ENCODE measurements around the gene SH3PXD2B. TPM values are rescaled to one million over a fixed set of nuclear protein-coding genes. Genes with fewer than 3 reads are reported as not detected.
A peak's percentile ranks its signal among the peaks of the same experiment; 100 is the strongest.
"Not testable (repeated sequence)": the region's sequence is repeated elsewhere in the genome, so short reads cannot be mapped to it uniquely, and the experiment has no call there.

The SH3PXD2B gene
- polyA plus RNA-seq, 1 donor: 27.8 TPM

DNA sequence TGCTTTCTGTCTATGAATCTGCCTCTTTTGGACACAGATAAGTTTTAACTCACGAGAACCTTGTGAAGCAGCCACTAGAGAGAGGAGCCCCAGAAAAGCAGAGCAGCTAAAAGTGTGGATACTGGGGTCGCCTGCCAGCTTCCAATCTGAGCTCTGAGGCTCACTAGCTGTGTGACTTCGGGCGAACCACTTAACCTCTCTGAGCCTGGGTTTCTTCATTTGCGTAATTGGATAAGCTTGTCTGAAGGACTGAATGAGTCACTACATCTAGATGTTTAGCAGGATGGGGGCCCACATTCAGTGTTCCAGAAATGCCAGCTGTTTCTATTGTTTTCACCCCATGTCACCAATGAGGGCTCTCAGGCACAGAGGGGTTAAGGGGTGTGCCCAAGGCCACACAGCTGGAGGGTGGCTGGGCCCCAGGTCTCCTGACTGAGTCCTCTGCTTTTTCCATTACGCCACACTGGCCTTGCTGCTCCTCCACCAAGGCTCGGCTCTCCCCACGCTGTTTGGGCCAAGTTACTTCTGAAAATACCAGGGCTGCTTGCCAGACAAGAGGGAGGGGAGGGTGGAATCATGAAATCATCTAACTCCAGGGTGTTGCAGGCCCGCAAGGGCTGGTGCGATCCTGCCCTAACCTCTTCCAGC is 36.2 kb downstream of the SH3PXD2B start:
- peak; percentile 97 for DNase-seq (ENCODE audit: low read depth)

GRCh38 chr5:172417130-172417841 is 37.0 kb downstream of the SH3PXD2B start:
- DNase-seq (ENCODE audit: low read depth): no peak

DNA sequence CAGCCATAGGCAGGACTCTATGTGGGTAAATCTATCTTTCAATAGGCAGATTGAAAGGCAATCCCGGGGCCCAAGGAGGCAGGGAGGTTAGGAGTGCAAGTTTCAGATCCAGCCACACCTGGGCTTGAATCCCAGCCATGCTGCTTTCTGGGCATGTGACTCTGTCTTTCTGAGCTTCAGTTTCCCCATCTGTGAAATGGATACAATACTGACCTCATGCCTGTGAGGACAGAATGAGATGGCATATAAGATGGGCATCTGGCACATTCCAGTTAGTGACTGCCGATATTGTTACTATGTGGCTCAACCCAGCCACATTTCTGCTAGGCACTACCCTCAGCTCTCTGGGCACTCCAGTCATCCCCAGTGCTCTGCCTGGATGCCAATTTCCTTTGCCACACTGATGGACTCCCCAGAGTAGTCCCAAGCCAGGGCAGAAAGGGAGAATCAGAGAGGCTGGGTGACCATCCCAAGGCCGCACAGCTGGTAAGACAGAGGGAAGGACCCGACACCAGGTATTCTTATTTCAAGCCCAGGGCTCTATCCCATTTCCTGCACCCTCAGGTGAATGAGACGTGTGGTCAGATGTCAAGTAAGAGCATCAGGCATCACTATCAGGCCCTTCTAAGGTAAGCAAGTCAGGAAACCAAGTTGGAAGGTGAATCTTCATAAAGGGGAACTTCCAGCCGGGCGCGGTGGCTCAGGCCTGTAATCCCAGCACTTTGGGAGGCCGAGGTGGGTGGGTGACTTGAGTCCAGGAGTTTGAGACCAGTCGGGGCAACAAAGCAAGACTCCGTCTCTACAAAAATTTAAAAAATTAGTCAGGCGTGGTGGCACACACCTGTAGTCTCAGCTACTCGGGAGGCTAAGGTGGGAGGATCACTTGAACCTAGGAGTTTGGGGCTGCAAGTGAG is 38.7 kb downstream of the SH3PXD2B start:
- DNase-seq (ENCODE audit: low read depth): no peak

- DNase-seq (ENCODE audit: low read depth): no peak
Observed at GRCh38 chr5:172414531-172415361, 39.6 kb downstream of the SH3PXD2B start.

GRCh38 chr5:172413601-172414171 is 40.6 kb downstream of the SH3PXD2B start:
- DNase-seq (ENCODE audit: low read depth): no peak

- DNase-seq (ENCODE audit: low read depth): peak; percentile 92
Observed at GRCh38 chr5:172412724-172413286, 41.5 kb downstream of the SH3PXD2B start.

DNA sequence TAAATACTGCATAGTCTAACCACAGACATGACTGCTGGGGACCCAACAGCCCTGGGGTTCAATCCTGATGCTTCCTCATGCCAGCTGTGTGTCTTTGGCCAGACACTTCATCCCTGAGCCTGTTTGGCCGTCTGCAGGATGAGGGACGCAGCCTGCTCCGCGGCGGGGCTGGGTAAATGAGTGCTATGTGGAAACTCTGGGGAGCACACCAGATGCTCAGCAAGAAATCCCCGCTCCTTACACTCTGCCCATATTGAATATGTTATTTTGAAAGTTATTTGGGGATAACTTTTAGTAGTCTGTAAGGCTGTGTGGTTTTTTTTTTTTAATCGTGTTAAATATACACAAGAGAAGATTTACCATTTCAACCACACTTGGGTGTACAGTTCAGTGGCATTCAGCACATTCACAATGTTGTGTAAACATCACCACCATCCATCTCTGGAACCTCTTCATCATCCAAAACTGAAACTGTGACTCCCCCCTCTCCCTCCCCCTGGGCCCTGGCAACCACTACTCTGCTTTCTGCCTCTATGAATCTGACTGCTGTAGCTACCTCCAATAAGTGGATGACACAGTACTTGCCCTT is 42.7 kb downstream of the SH3PXD2B start:
- DNase-seq (ENCODE audit: low read depth): no peak

GRCh38 chr5:172410662-172411483 is 43.5 kb downstream of the SH3PXD2B start:
- DNase-seq (ENCODE audit: low read depth): no peak

GRCh38 chr5:172410160-172410559 is 44.2 kb downstream of the SH3PXD2B start:
- no peak for DNase-seq (ENCODE audit: low read depth)

- not testable (repeated sequence) for DNase-seq (ENCODE audit: low read depth)
Observed at GRCh38 chr5:172409477-172409876, 44.8 kb downstream of the SH3PXD2B start.

DNA sequence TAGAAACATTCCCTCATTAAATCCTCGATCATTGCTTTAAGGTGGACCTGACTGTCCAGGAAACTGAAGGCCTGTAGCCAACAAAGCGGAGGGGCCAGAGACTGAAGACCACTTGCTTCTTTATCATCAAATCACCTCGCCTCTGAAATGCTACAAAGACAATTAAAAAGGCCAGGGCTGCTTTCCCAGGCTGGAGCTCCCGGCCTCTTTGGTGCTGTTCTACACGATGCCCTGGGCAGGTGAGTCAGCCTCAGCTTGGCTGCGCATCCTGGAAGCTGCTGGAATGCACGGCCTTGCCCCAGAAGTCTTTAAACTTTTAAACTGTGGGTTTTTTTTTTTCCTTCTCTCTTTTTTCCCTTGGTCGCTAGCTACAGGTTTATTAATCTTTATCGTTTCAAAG is 46.5 kb downstream of the SH3PXD2B start:
- DNase-seq (ENCODE audit: low read depth): no peak

- DNase-seq (ENCODE audit: low read depth): no peak
Observed at GRCh38 chr5:172407241-172407691, 47.1 kb downstream of the SH3PXD2B start.

DNA sequence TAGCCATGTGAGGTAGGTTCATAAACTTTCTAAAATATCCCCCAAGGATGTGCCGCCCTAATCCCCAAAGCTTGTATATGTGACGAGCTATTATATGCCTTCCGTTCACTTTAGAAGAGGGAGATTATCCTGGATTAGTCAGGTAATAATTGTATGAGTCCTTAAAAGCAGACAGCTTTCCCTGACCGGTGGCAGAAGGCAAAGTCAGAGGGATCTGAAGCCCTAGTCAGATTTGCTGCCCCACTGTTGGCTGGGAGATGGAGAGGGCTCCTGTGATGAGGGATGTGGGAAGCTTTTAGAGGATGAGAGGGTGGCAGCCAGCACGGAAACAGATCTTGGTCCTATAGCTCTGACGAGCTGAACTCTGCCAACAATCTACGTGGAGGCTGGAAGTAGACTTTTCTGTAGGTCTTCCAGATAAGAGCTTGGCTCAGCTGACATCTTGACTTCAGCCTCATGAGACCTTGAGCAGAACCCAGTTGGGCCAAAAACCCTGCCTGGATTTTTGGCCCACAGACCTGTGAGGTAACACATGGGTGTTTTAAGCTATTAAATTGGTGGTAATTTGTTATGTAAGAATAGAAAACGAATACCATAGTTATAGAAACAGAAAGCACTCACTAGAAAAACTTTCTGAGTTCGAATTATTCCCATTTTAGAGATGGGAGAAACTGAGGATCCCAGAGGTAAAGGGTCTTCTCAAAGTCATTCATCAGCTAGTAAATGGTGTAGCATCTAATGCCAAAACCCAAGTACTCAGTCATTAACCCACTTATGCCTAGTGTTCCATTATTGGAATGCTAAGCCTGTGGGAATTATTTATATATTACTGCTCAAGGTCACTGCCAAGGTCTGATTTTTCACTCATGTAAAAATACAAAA is 48.9 kb downstream of the SH3PXD2B start:
- no peak for DNase-seq (ENCODE audit: low read depth)

DNA sequence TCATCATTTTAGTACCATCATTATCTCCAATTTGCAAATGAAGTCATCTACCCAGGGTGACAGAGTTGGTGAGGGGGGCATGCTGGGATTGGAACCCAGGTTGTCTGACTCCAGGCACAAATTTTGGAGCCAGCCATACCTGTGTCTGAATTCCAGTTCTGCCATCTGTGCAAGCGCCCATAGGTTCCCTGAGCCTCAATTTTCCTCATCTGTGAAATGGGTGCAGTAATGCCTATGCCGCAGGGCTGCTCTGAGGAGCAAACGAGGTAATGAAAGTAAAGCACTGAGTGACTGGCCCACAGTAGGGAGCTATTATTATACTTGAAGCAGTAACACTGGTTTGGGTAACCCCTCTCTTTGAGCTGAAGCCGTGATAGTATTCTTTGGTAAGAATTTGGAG is 49.6 kb downstream of the SH3PXD2B start:
- DNase-seq (ENCODE audit: low read depth): no peak

GRCh38 chr5:172403817-172404216 is 50.5 kb downstream of the SH3PXD2B start:
- no peak for DNase-seq (ENCODE audit: low read depth)

DNA sequence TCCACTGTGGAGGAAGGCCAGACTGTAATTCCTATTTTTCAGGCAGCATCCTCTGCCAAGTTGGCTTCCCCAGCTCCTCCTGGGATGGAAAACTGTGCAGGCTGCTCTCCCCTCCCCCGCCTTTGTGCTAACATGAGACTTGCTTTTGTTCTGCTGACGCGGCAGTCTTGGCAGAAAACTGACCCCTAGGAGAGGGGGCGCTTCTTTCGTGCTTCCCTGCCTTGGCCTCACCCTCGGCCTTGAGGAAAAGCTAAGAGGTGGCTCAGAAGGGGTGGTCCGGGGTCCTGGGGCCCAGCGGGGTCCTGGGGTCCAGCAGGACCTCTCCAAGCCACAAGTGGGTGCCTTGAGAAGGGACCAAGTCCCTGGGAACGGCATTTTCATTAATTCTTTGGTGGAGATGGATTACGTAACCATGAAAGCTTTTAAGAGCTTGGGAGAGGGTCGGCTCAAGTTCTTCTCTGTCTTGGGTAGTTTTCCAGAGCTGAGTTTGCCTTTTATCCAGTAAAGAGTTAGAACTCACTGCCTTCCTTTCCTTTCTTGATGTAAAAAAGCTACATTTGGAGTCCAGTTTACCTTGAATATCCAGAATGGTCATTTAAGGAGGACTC is 51.0 kb downstream of the SH3PXD2B start:
- peak; percentile 97 for DNase-seq (ENCODE audit: low read depth)

DNA sequence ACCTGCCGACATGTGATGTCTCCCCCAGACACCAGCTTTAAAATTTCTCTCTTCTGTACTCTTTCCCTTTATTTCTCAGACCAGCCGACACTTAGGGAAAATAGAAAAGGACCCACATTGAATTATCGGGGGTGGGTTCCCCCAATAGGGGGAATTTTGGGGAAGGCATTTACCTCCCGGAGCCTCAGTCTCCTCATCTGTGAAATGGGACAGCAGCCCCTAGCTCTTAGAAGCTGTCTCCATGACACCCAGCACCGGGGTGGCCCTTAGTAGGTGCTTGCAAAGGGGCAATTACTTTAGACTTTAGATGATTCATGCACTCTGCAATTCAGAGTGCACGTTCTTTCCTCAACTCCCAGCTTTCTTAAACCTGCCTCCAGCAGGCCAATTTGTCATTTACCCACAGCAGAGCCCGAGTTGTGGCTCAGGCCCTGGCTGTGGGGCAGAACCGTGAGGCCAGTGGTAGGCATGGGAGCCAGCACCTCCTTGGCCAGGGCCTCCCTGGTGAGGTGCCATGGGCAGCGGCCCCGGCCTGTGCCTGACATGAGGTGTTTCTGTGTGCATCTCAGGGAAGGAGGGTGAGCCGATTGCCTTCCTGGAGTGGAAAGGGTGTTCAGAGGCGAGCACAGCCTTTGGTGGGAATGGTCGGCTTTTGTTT is 51.7 kb downstream of the SH3PXD2B start:
- DNase-seq (ENCODE audit: low read depth): no peak
